ENCODE results near the gene PSMC5.

The PSMC5 gene

GRCh38 chr17:63805591-63805990, 21.6 kb upstream of the PSMC5 start:
- peaks cover 27% of the 10 kb centered on the region for H3K36me3 Mint-ChIP-seq

GRCh38 chr17:63809970-63810369, 17.3 kb upstream of the PSMC5 start:
- H3K36me3 Mint-ChIP-seq, result peaks cover 38% of the 10 kb centered on the region
- ATAC-seq (ENCODE audit: low read depth) (peak; percentile 89), DNase-seq (ENCODE audit: low spot score in 2 of 2) (no peak)
- H3K27me3 Mint-ChIP-seq, result no peaks in the 10 kb centered on the region
- H3K9me3 Mint-ChIP-seq, result no peaks in the 10 kb centered on the region
- H3K4me1 Mint-ChIP-seq, result peaks cover 12% of the 10 kb centered on the region
- H3K4me3 Mint-ChIP-seq, result no peak overlapping the region
- peak overlapping the region; percentile 60 for H3K27ac Mint-ChIP-seq

More at GRCh38 chr17:63805591-63805990, 21.6 kb upstream of the PSMC5 start:
- H3K9me3 Mint-ChIP-seq, result no peaks in the 10 kb centered on the region
- peak overlapping the region; percentile 14 for H3K27ac Mint-ChIP-seq
- no peak for DNase-seq (ENCODE audit: low spot score in 2 of 2)
- ATAC-seq (ENCODE audit: low read depth), result no peak
- no peak overlapping the region for H3K4me3 Mint-ChIP-seq
- no peaks in the 10 kb centered on the region for H3K27me3 Mint-ChIP-seq
- peaks cover 12% of the 10 kb centered on the region for H3K4me1 Mint-ChIP-seq

- H3K4me3 Mint-ChIP-seq, result no peak overlapping the region
- H3K27me3 Mint-ChIP-seq, result no peaks in the 10 kb centered on the region
- DNase-seq (ENCODE audit: low spot score in 2 of 2), result no peak
Observed at GRCh38 chr17:63816123-63816522, 11.1 kb upstream of the PSMC5 start.

DNA sequence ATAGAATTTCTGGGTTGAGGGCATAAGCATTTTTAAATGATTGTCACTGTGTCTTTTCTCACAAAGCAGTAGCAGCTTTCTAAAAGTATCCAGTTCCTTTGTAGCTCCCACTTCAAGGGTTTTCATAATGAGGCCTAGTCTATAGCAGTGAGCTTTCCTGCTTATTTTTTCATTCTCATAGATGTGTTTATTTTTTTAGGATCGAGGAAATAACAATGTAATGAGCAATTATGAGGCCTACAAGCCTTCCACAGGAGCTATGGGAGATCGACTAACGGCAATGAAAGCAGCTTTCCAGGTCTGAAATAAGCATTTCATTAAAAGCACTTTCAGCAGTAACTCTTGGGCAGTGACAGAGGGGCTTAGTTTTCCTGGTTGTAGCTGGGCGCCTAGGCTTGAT, 10.6 kb upstream of the PSMC5 start:
- H3K9me3 Mint-ChIP-seq, result no peaks in the 10 kb centered on the region
- peaks cover 42% of the 10 kb centered on the region for H3K36me3 Mint-ChIP-seq
- H3K4me3 Mint-ChIP-seq, result no peak overlapping the region
- H3K27ac Mint-ChIP-seq, result peak overlapping the region; percentile 55
- peaks cover 16% of the 10 kb centered on the region for H3K4me1 Mint-ChIP-seq
- no peak for DNase-seq (ENCODE audit: low spot score in 2 of 2)
- no peak for ATAC-seq (ENCODE audit: low read depth)
- no peaks in the 10 kb centered on the region for H3K27me3 Mint-ChIP-seq

More at GRCh38 chr17:63816123-63816522, 11.1 kb upstream of the PSMC5 start:
- peaks cover 44% of the 10 kb centered on the region for H3K36me3 Mint-ChIP-seq
- no peaks in the 10 kb centered on the region for H3K9me3 Mint-ChIP-seq
- peaks cover 13% of the 10 kb centered on the region for H3K4me1 Mint-ChIP-seq
- ATAC-seq (ENCODE audit: low read depth), result no peak
- H3K27ac Mint-ChIP-seq, result no peak overlapping the region

DNA sequence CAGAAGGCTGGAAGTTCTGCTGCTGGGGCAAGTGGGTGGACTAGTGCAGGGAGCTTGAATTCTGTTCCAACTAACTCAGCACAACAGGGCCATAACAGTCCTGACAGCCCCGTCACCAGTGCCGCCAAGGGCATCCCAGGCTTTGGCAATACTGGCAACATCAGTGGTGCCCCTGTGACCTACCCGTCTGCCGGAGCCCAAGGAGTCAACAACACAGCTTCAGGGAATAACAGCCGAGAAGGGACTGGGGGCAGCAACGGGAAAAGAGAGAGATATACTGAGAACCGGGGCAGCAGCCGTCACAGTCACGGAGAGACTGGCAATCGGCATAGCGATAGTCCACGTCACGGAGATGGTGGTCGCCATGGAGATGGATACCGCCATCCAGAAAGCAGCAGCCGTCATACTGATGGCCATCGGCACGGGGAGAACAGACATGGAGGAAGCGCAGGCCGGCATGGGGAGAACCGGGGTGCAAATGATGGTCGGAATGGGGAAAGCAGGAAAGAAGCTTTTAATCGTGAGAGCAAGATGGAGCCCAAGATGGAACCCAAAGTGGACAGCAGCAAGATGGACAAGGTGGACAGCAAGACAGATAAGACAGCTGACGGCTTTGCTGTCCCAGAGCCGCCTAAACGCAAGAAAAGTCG, 9.4 kb upstream of the PSMC5 start:
- Mint-ChIP-seq H3K36me3 (peaks cover 45% of the 10 kb centered on the region), H3K4me1 (peaks cover 23% of the 10 kb centered on the region), H3K27ac (no peak overlapping the region), H3K9me3 (no peaks in the 10 kb centered on the region), H3K4me3 (no peak overlapping the region), H3K27me3 (no peaks in the 10 kb centered on the region)
- DNase-seq (ENCODE audit: low spot score in 2 of 2), result no peak
- ATAC-seq (ENCODE audit: low read depth), result no peak

DNA sequence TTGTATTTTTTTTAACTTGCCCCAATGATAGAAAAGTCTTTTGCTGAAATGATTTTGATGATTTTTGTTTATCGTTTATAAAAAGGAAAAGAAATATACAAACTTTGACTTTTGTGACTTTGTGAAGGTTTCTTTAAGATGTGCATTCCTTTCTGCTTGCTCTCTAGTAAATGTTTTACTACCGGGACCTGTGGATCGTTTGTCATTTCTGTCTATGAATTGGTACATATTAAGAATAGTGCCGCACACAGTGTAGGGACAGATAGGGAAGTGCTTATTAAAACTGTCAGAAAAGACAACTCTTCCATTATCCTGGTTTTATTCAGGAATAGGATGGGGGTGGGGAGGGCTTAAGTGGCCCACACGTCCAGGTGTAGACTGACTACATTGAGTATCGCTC, 8.1 kb upstream of the PSMC5 start:
- Mint-ChIP-seq H3K4me3 (no peak overlapping the region), H3K27me3 (no peaks in the 10 kb centered on the region), H3K9me3 (no peaks in the 10 kb centered on the region), H3K27ac (peak overlapping the region; percentile 49), H3K4me1 (peaks cover 29% of the 10 kb centered on the region), H3K36me3 (peaks cover 42% of the 10 kb centered on the region)
- no peak for DNase-seq (ENCODE audit: low spot score in 2 of 2)
- ATAC-seq (ENCODE audit: low read depth), result no peak

DNA sequence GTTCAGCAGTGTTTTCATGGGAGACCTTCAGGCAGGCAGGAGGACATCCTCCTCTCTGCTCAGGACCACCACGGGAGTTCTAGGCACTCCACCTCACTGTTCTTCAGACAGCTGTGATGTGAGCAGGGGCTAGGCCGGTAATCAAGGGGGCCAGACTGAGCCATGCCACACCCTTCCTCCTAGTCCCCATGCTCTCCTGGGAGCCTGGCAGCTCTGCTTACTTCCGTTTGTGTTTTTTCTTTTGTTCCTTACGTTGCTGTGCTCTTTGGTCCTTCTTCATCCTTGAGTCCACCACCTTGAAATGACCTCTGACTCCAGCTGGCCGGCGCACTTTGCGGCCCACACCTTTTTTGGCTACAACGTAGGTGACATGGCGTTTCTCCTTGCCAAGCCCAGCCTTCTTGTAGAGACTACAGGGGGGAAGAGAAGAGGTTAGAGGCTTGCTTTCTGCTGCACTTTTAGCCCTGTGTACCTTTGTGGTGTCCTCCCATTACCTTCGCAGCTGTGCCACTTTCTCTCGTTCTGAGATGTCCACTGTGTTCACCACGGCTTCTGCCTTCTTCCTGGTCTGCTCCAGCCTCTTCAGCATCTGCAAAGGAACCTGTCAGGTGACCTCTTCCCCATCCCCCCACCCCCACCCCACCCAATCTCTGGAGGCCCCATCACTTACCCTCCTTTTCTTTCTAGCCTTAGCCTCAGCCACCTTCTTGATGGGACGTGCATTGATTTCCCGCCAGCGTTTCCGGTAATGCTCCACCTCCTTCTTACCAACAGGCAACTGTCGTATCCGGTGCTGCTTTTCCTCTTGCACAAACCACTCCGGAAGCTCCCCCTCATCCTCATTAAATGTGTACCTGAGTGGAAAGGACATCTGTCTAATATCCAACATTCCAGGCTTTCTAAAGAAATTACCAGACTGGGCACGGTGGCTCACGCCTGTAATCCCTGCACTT, 7.4 kb upstream of the PSMC5 start:
- ATAC-seq (ENCODE audit: low read depth), result no peak
- DNase-seq (ENCODE audit: low spot score in 2 of 2), result no peak
- peaks cover 48% of the 10 kb centered on the region for H3K36me3 Mint-ChIP-seq
- peak overlapping the region; percentile 31 for H3K4me3 Mint-ChIP-seq
- H3K4me1 Mint-ChIP-seq, result peaks cover 33% of the 10 kb centered on the region
- H3K9me3 Mint-ChIP-seq, result no peaks in the 10 kb centered on the region
- H3K27me3 Mint-ChIP-seq, result no peaks in the 10 kb centered on the region
- H3K27ac Mint-ChIP-seq, result peak overlapping the region; percentile 70

GRCh38 chr17:63820963-63821561, 6.2 kb upstream of the PSMC5 start:
- ATAC-seq (ENCODE audit: low read depth) (no peak), DNase-seq (ENCODE audit: low spot score in 2 of 2) (no peak)
- H3K36me3 Mint-ChIP-seq, result peaks cover 46% of the 10 kb centered on the region
- H3K27me3 Mint-ChIP-seq, result no peaks in the 10 kb centered on the region
- H3K4me1 Mint-ChIP-seq, result peaks cover 37% of the 10 kb centered on the region
- H3K4me3 Mint-ChIP-seq, result no peak overlapping the region
- H3K27ac Mint-ChIP-seq, result peak overlapping the region; percentile 70
- H3K9me3 Mint-ChIP-seq, result no peaks in the 10 kb centered on the region

DNA sequence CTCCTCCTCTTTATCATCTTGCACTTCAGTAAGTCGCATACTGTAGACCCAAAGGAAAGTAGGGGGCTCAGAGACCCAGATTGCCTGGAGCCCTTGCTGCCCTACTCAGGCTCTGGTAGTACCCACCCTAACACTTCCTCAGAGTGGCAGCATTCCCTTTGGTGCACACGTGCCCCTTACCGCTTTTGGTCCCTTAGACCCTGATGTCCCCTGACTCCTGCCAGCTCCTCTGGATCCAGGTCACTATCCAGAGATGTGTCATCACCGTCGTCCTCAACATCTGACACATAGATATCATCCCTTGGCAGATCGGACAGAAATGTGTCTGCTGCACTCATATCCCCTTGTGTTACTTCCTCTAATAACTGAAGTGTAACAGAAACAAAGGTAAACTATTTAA, 5.4 kb upstream of the PSMC5 start:
- Mint-ChIP-seq H3K4me3 (no peak overlapping the region), H3K27me3 (no peaks in the 10 kb centered on the region), H3K36me3 (peaks cover 44% of the 10 kb centered on the region), H3K9me3 (no peaks in the 10 kb centered on the region), H3K4me1 (peaks cover 37% of the 10 kb centered on the region), H3K27ac (peak overlapping the region; percentile 11)
- ATAC-seq (ENCODE audit: low read depth), result no peak
- DNase-seq (ENCODE audit: low spot score in 2 of 2), result no peak

- H3K27ac Mint-ChIP-seq, result peak overlapping the region; percentile 24
- ATAC-seq (ENCODE audit: low read depth) (no peak), DNase-seq (ENCODE audit: low spot score in 2 of 2) (no peak)
- no peak overlapping the region for H3K4me3 Mint-ChIP-seq
- peaks cover 39% of the 10 kb centered on the region for H3K4me1 Mint-ChIP-seq
- no peaks in the 10 kb centered on the region for H3K9me3 Mint-ChIP-seq
- H3K36me3 Mint-ChIP-seq, result peaks cover 39% of the 10 kb centered on the region
- H3K27me3 Mint-ChIP-seq, result no peaks in the 10 kb centered on the region
Observed at GRCh38 chr17:63822537-63822936, 4.7 kb upstream of the PSMC5 start.

GRCh38 chr17:63823659-63824331, 3.4 kb upstream of the PSMC5 start:
- no peaks in the 10 kb centered on the region for H3K9me3 Mint-ChIP-seq
- ATAC-seq (ENCODE audit: low read depth) (no peak), DNase-seq (ENCODE audit: low spot score in 2 of 2) (no peak)
- peak overlapping the region; percentile 15 for H3K4me3 Mint-ChIP-seq
- H3K27ac Mint-ChIP-seq, result peak overlapping the region; percentile 80
- peaks cover 45% of the 10 kb centered on the region for H3K4me1 Mint-ChIP-seq
- H3K27me3 Mint-ChIP-seq, result no peaks in the 10 kb centered on the region
- peaks cover 31% of the 10 kb centered on the region for H3K36me3 Mint-ChIP-seq

DNA sequence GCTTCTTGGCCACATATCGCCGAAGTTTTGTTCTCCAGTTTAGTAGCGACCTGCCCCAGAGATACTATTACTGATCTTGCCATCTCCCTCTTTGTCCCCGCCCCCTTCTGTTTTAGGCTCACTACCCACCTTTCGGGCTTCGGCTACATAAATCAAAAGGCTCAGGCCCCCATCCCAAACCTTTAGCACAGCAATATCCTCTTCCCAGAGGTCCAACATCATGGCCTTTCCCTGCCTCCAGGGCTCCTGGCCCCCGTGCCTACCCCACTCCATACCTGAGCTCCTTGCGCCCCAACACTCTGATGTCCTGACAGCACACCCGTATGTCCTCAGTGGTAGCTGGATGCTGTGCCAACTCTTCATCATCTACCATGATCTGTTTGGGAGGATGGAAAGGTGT, 2.9 kb upstream of the PSMC5 start:
- Mint-ChIP-seq H3K9me3 (no peaks in the 10 kb centered on the region), H3K4me1 (peaks cover 42% of the 10 kb centered on the region), H3K4me3 (peak overlapping the region; percentile 15), H3K27ac (peak overlapping the region; percentile 80), H3K27me3 (no peaks in the 10 kb centered on the region), H3K36me3 (peaks cover 28% of the 10 kb centered on the region)
- no peak for ATAC-seq (ENCODE audit: low read depth)
- no peak for DNase-seq (ENCODE audit: low spot score in 2 of 2)

- ATAC-seq (ENCODE audit: low read depth) (peak; percentile 1), DNase-seq (ENCODE audit: low spot score in 2 of 2) (no peak)
- no peaks in the 10 kb centered on the region for H3K27me3 Mint-ChIP-seq
- H3K36me3 Mint-ChIP-seq, result peaks cover 28% of the 10 kb centered on the region
- H3K27ac Mint-ChIP-seq, result peak overlapping the region; percentile 99
- H3K9me3 Mint-ChIP-seq, result no peaks in the 10 kb centered on the region
- peak overlapping the region; percentile 93 for H3K4me3 Mint-ChIP-seq
- H3K4me1 Mint-ChIP-seq, result peaks cover 34% of the 10 kb centered on the region
Observed at GRCh38 chr17:63826468-63827001, 696 bp upstream of the PSMC5 start.
